RWPE2 (cell line): ENCODE results near the gene MZF1.

Experiments used
- ATAC-seq: fragments of 200-7000 bp; cut with Tn5 transposase; 3 replicates; pipeline ENCODE4 v1.9.1; 2021; ENCODE audit warnings: low read depth
- DNase-seq: peaks from one replicate; pipeline ENCODE4 v3.0.0-alpha.2; 2020; ENCODE audit warnings: low spot score
- H3K27ac ChIP-seq: fragments of 450-650 bp; 2 replicates; pipeline ENCODE4 v1.5.1; 2017; ENCODE audit warnings: mild to moderate bottlenecking; ENCODE audit not compliant: poor library complexity, severe bottlenecking
- H3K27me3 ChIP-seq: fragments of 250-450 bp; sonication (Bioruptor Pico); 2 replicates; pipeline ENCODE4 v1.5.1; 2021; ENCODE audit warnings: mild to moderate bottlenecking, moderate library complexity; ENCODE audit not compliant: insufficient read depth, poor library complexity, severe bottlenecking
- H3K36me3 ChIP-seq: fragments of 250-450 bp; sonication (Bioruptor Pico); 2 replicates; pipeline ENCODE4 v1.5.1; 2020; ENCODE audit warnings: low read depth, mild to moderate bottlenecking, moderate library complexity
- H3K4me1 ChIP-seq: fragments of 250-450 bp; sonication (Bioruptor Pico); 2 replicates; pipeline ENCODE4 v1.5.1; 2021; ENCODE audit warnings: mild to moderate bottlenecking, moderate library complexity; ENCODE audit not compliant: insufficient read depth, poor library complexity, severe bottlenecking
- H3K4me3 ChIP-seq: fragments of 250-450 bp; sonication (Bioruptor Pico); 2 replicates; pipeline ENCODE4 v1.5.1; 2021; ENCODE audit warnings: mild to moderate bottlenecking, moderate library complexity; ENCODE audit not compliant: severe bottlenecking
- H3K9me3 ChIP-seq: fragments of 250-450 bp; sonication (Bioruptor Pico); 2 replicates; pipeline ENCODE4 v1.5.1; 2021; ENCODE audit warnings: mild to moderate bottlenecking, moderate library complexity; ENCODE audit not compliant: severe bottlenecking
- CTCF ChIP-seq: fragments of 450-650 bp; IDR thresholded peaks from one replicate; pipeline ENCODE4 v1.5.1; 2017; ENCODE audit warnings: mild to moderate bottlenecking, moderate library complexity; ENCODE audit not compliant: poor library complexity, severe bottlenecking

MZF1 gene

GRCh38 chr19:58529405-58529804 lies 43.7 kb downstream of the MZF1 start:
- Histone ChIP-seq H3K36me3 (no peaks in the 10 kb centered on the region), H3K27me3 (no peaks in the 10 kb centered on the region), H3K9me3 (no peaks in the 10 kb centered on the region), H3K27ac (no peak overlapping the region), H3K4me3 (no peak overlapping the region), H3K4me1 (no peaks in the 10 kb centered on the region)
- no peak for DNase-seq
- no peak for ATAC-seq
- no peak for TF ChIP-seq CTCF

- no peak for ATAC-seq
Observed at GRCh38 chr19:58522709-58523108, 50.4 kb downstream of the MZF1 start.

GRCh38 chr19:58521651-58522050 lies 51.5 kb downstream of the MZF1 start:
- no peak for TF ChIP-seq CTCF
- Histone ChIP-seq H3K9me3 (no peaks in the 10 kb centered on the region), H3K27ac (peak overlapping the region; percentile 92), H3K36me3 (no peaks in the 10 kb centered on the region; the same call in 1 of the 2 replicates), H3K27me3 (no peaks in the 10 kb centered on the region), H3K4me3 (no peak overlapping the region), H3K4me1 (peaks cover 3% of the 10 kb centered on the region)
- DNase-seq (no peak), ATAC-seq (no peak)

More at GRCh38 chr19:58522709-58523108, 50.4 kb downstream of the MZF1 start:
- H3K36me3 ChIP-seq = no peaks in the 10 kb centered on the region
- H3K4me3 ChIP-seq = no peak overlapping the region
- H3K9me3 ChIP-seq = no peaks in the 10 kb centered on the region
- H3K27ac ChIP-seq = no peak overlapping the region
- no peaks in the 10 kb centered on the region for H3K27me3 ChIP-seq
- no peak for TF ChIP-seq CTCF
- H3K4me1 ChIP-seq = peaks cover 3% of the 10 kb centered on the region
- no peak for DNase-seq

GRCh38 chr19:58520257-58520599 lies 52.9 kb downstream of the MZF1 start:
- Histone ChIP-seq H3K36me3 (peaks cover 6% of the 10 kb centered on the region), H3K9me3 (no peaks in the 10 kb centered on the region), H3K4me3 (peak overlapping the region; percentile 54), H3K4me1 (peaks cover 3% of the 10 kb centered on the region), H3K27me3 (no peaks in the 10 kb centered on the region), H3K27ac (peak overlapping the region; percentile 92)
- no peak for TF ChIP-seq CTCF
- no peak for DNase-seq
- ATAC-seq = no peak

GRCh38 chr19:58519355-58520256 lies 53.5 kb downstream of the MZF1 start, which contains the start of gene ZBTB45:
Gene ZBTB45 (minus strand): TSS chr19:58519810. CDS start chr19:58517673, 2,137 bp downstream.
- TF ChIP-seq CTCF = peak; percentile 88
- DNase-seq = peak; percentile 92
- Histone ChIP-seq H3K9me3 (no peaks in the 10 kb centered on the region), H3K27me3 (no peaks in the 10 kb centered on the region), H3K4me3 (peak within 1 kb of the TSS; percentile 54), H3K36me3 (peaks cover 6% of the 10 kb centered on the region), H3K27ac (peak within 1 kb of the TSS; percentile 92), H3K4me1 (peaks cover 3% of the 10 kb centered on the region)
- ATAC-seq = peak; percentile 83
